Endothelial cell of umbilical vein (primary cell): Measurements from ENCODE around the gene ARGLU1. TPM values are rescaled to one million over a fixed set of nuclear protein-coding genes. Genes with fewer than 3 reads are reported as not detected.

Experiments used
- BruUV-seq: library from RNA; stranded (reverse); fragments of 400-500 nt; replicated peaks from 2 replicates; lab custom pipeline; 2021; lab: Mats Ljungman, UMichigan
- CTCF ChIA-PET: fragments of 300-600, 350-600 bp; sonication (Branson Sonifier 250); formaldehyde crosslinking; loops from one replicate; lab custom pipeline; 2021; ENCODE audit warnings: antibody characterized with exemption, inconsistent platforms; lab: Charles Lee
- POLR2A ChIA-PET: fragments of 300-600, 350-600 bp; sonication (Branson Sonifier 250); formaldehyde crosslinking; loops from one replicate; lab custom pipeline; 2021; ENCODE audit warnings: antibody characterized with exemption, inconsistent platforms; lab: Charles Lee
- DNase-seq: peaks from one replicate; pipeline ENCODE4 v3.0.0-alpha.2; 2011; ENCODE audit warnings: low read depth, low spot score
- FAIRE-seq: peaks from 2 replicates; lab custom pipeline; 2011; peaks lifted over from hg19 to GRCh38; lab: Jason Lieb, UNC
- H2AFZ ChIP-seq: 2 replicates; pipeline ENCODE4 v1.6.0; 2012; ENCODE audit warnings: low read depth, low read length, control low read depth, inconsistent platforms
- H3K27ac ChIP-seq: 2 replicates; pipeline ENCODE4 v1.5.1; 2011; ENCODE audit warnings: low read depth, mild to moderate bottlenecking, control low read depth, low read length, moderate library complexity; ENCODE audit not compliant: insufficient read depth
- H3K27me3 ChIP-seq, 2 experiments: 2 replicates each; pipeline versions ENCODE4 v1.6.0 to v1.6.1; 2011; ENCODE audit warnings: low read length in 2 of 2, mixed read lengths in 1 of 2; ENCODE audit not compliant: control insufficient read depth in 2 of 2, insufficient read depth in 2 of 2
- H3K36me3 ChIP-seq, 2 experiments: 2 replicates in 1 of 2; 3 replicates in 1 of 2; pipeline ENCODE4 v1.5.1; 2011; ENCODE audit warnings: low read length in 2 of 2, mild to moderate bottlenecking in 1 of 2, moderate library complexity in 1 of 2; ENCODE audit not compliant: control insufficient read depth in 2 of 2, insufficient read depth in 2 of 2; ENCODE audit errors: extremely low read depth in 1 of 2
- H3K4me1 ChIP-seq: 3 replicates; pipeline ENCODE4 v1.5.1; 2011; ENCODE audit warnings: mild to moderate bottlenecking, low read length; ENCODE audit not compliant: control insufficient read depth, insufficient read depth; ENCODE audit errors: extremely low read depth
- H3K4me2 ChIP-seq: 2 replicates; pipeline ENCODE4 v1.6.1; 2011; ENCODE audit warnings: low read length, control low read depth, mixed read lengths; ENCODE audit not compliant: insufficient read depth
- H3K4me3 ChIP-seq, 3 experiments: fragments of 200-600 bp in 1 of 3; sonication (generic), shearing (Covaris generic) in 1 of 3; replicated peaks in 1 of 3; 2 replicates each; pipeline ENCODE4 v1.5.1; 2011 to 2016; ENCODE audit warnings: control low read depth in 3 of 3, low read length in 3 of 3, mild to moderate bottlenecking in 2 of 3, inconsistent platforms in 1 of 3, low read depth in 1 of 3, moderate library complexity in 1 of 3; ENCODE audit not compliant: insufficient read depth in 1 of 3
- H3K79me2 ChIP-seq: 2 replicates; pipeline ENCODE4 v1.6.0; 2012; ENCODE audit warnings: low read length, inconsistent platforms; ENCODE audit not compliant: control insufficient read depth, insufficient read depth
- H3K9ac ChIP-seq: replicated peaks from 2 replicates; pipeline ENCODE3; 2011; ENCODE audit warnings: low read length, control low read depth; ENCODE audit not compliant: insufficient read depth; ENCODE audit errors: extremely low read depth
- H3K9me1 ChIP-seq: replicated peaks from 3 replicates; pipeline ENCODE4 v1.6.0; 2011; ENCODE audit warnings: mild to moderate bottlenecking, low read length; ENCODE audit not compliant: control insufficient read depth, insufficient read depth; ENCODE audit errors: extremely low read depth
- H3K9me3 ChIP-seq: replicated peaks from 2 replicates; pipeline ENCODE4 v1.5.1; 2012; ENCODE audit warnings: low read length, inconsistent platforms; ENCODE audit not compliant: control insufficient read depth, insufficient read depth
- H4K20me1 ChIP-seq: replicated peaks from 2 replicates; pipeline ENCODE3; 2011; ENCODE audit warnings: mild to moderate bottlenecking, low read length; ENCODE audit not compliant: control insufficient read depth, insufficient read depth; ENCODE audit errors: extremely low read depth
- CTCF ChIP-seq, 2 donors: IDR thresholded peaks; 1 replicate in 1 of 2; 2 replicates in 1 of 2; pipeline ENCODE4 v1.5.1; 2011; ENCODE audit warnings: low read length in 2 of 2, mild to moderate bottlenecking in 2 of 2, moderate library complexity in 2 of 2, control low read depth in 1 of 2, inconsistent platforms in 1 of 2, low read depth in 1 of 2; ENCODE audit not compliant: insufficient read depth in 1 of 2; ENCODE audit errors: extremely low read depth in 1 of 2
- EZH2 ChIP-seq: IDR thresholded peaks from 2 replicates; pipeline ENCODE4 v1.6.1; 2012; ENCODE audit warnings: borderline replicate concordance, low read depth, mild to moderate bottlenecking, moderate library complexity, low read length, inconsistent platforms; ENCODE audit not compliant: severe bottlenecking
- FOS ChIP-seq: IDR thresholded peaks from 2 replicates; pipeline ENCODE4 v1.6.1; 2011; ENCODE audit warnings: mild to moderate bottlenecking, low read length, moderate library complexity, borderline replicate concordance; ENCODE audit not compliant: insufficient read depth
- GATA2 ChIP-seq: IDR thresholded peaks from 2 replicates; pipeline ENCODE4 v1.7.0; 2011; ENCODE audit warnings: low read depth, mild to moderate bottlenecking, moderate library complexity, mixed read lengths, low read length; ENCODE audit not compliant: insufficient read length, insufficient read depth
- JUN ChIP-seq: IDR thresholded peaks from 2 replicates; pipeline ENCODE4 v1.6.1; 2011; ENCODE audit warnings: borderline replicate concordance, low read depth; ENCODE audit not compliant: insufficient read length, insufficient read depth
- MYC ChIP-seq: IDR thresholded peaks from one replicate; pipeline ENCODE4 v1.6.1; 2011; ENCODE audit warnings: mild to moderate bottlenecking, low read depth, low read length
- POLR2A ChIP-seq: IDR thresholded peaks from 2 replicates; pipeline ENCODE4 v1.6.1; 2012; ENCODE audit warnings: low read depth, mild to moderate bottlenecking, control low read depth, low read length
- POLR2AphosphoS5 ChIP-seq: IDR thresholded peaks from 2 replicates; pipeline ENCODE4 v1.6.1; 2012; ENCODE audit warnings: low read depth, mild to moderate bottlenecking, control low read depth, low read length, moderate library complexity; ENCODE audit not compliant: insufficient read depth
- dilution Hi-C: fragments of 300-500 bp; cut with MboI; formaldehyde crosslinking; loops from one replicate; pipeline ENCODE4 v1.15.0; 2019; ENCODE audit warnings: low sequenced_read_pairs; ENCODE audit not compliant: extremely low pct_ligation_motif_present
- intact Hi-C: fragments of 100-400 bp; cut with micrococcal nuclease; formaldehyde crosslinking; loops from one replicate; pipeline ENCODE4 v1.10.0; 2022
- polyA plus RNA-seq, 4 experiments: library from polyadenylated mRNA; depleted of rRNA in 3 of 4; stranded (reverse) in 3 of 4; unstranded in 1 of 4; fragments of >200 nt; gene quantifications; 2 replicates each; pipeline versions ENCODE4 v1.2.1 to v1.2.3, GENCODE V29; 2011 to 2012; ENCODE audit warnings: missing spikeins in 1 of 4
- total RNA-seq: library from RNA; stranded (reverse); gene quantifications from 2 replicates; pipeline ENCODE4 v1.2.3, GENCODE V29; 2021
- TF ChIP-seq, protein P1 (sequence below): IDR thresholded peaks from 2 replicates; pipeline ENCODE4 v1.6.1; 2011; ENCODE audit not compliant: insufficient read depth, insufficient read length

Gene ARGLU1
- total and polyA plus RNA-seq, 2 donors (not counting 3 experiments of a cell fraction or from before 2014, with no cell fraction given) = 44.4 to 111 TPM

DNA sequence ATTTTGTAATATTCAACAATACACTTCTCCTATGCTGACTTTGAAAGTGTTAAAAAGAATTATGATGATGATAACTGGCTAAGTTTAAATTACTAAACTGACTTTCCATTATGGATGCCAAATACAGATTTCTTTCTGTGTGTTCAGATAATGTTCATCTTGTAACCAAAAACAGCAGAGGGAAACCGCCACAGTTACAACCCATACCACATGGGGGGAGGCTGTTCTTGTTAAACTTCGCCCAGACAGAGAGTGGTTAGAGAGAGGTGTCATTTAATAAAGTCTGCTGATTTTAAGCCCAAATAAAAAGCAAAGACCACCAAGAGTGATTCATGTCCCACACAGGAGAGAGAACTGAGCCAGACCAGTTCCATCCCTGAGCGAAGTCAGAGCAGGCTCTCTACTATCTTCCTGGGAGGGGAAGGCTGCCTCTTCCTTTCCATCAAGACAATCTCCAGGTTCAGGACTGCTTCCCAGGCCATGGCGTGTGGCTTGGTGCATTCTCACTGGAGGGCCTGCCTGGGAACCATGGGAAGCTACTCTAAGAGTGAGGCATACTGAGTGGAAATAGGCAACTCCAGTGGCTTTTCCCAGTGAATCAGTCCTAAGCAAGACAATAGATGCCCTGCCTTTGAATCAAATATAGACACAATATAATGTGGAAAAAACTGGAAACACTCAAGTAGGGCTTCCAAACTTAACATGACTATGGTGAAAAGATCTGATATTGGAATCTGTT, 50.7 kb downstream of the ARGLU1 start:
- Histone ChIP-seq H3K36me3 (peaks cover 0 to 5% of the 10 kb centered on the region in 2 experiments), H3K9me3 (no peaks in the 10 kb centered on the region), H3K27ac (no peak overlapping the region), H3K4me1 (peaks cover 12% of the 10 kb centered on the region), H4K20me1 (no peaks in the 10 kb centered on the region), H3K9ac (no peak overlapping the region), H3K27me3 (no peaks in the 10 kb centered on the region), H3K79me2 (peaks cover 16% of the 10 kb centered on the region), H3K4me2 (no peak overlapping the region), H3K4me3 (no peak overlapping the region), H3K9me1 (no peaks in the 10 kb centered on the region), H2AFZ (no peak overlapping the region)
- ChIA-PET CTCF (no interaction called here), POLR2A (no interaction called here)
- no peak for FAIRE-seq
- dilution Hi-C loops = no loop called here
- TF ChIP-seq JUN = no peak
- TF ChIP-seq EZH2 = no peak
- TF ChIP-seq MYC = no peak
- TF ChIP-seq GATA2 = no peak
- TF ChIP-seq, protein P1, sequence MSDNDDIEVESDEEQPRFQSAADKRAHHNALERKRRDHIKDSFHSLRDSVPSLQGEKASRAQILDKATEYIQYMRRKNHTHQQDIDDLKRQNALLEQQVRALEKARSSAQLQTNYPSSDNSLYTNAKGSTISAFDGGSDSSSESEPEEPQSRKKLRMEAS = no peak
- TF ChIP-seq CTCF (IDR thresholded peaks at IDR 0.05; ENCODE audit: extremely low read depth in 1 of 2, insufficient read depth in 1 of 2, low read depth in 1 of 2, low read length in 2 of 2) = no peak
- no peak for TF ChIP-seq POLR2A
- TF ChIP-seq FOS = no peak
- no peak for TF ChIP-seq POLR2AphosphoS5
- intact Hi-C loops = no loop called here
- BruUV-seq = no TSS peak
- no peak for DNase-seq
